Tibial nerve (tissue), 4 donors: ENCODE data around the gene FREY1. TPM values are rescaled to one million over a fixed set of nuclear protein-coding genes. Genes with fewer than 3 reads are reported as not detected.

ENCODE experiments used
- DNase-seq, 2 donors: peaks; one replicate each; pipeline ENCODE4 v3.0.0-alpha.2; 2019; ENCODE audit warnings: low spot score in 2 of 2
- H3K27ac ChIP-seq, 4 donors: fragments of 200-600 bp; sonication (generic) in 3 of 4; one replicate each; pipeline ENCODE4 v1.5.1; 2017 to 2019; ENCODE audit warnings: mild to moderate bottlenecking in 1 of 4
- H3K27me3 ChIP-seq, 2 donors: fragments of 200-600 bp; sonication (generic) in 1 of 2; one replicate each; pipeline versions ENCODE4 v1.5.1 to v1.6.0; 2017 to 2019
- H3K36me3 ChIP-seq, 3 donors: fragments of 200-600 bp; sonication (generic); one replicate each; pipeline ENCODE4 v1.5.1; 2018 to 2019
- H3K4me1 ChIP-seq, 4 donors: fragments of 200-600 bp; sonication (generic) in 3 of 4; one replicate each; pipeline ENCODE4 v1.5.1; 2017 to 2019
- H3K4me3 ChIP-seq, 4 donors: fragments of 200-600 bp; sonication (generic) in 3 of 4; one replicate each; pipeline ENCODE4 v1.5.1; 2017 to 2019; ENCODE audit warnings: mild to moderate bottlenecking in 1 of 4, moderate library complexity in 1 of 4
- H3K9me3 ChIP-seq, 4 donors: fragments of 200-600 bp; sonication (generic) in 3 of 4; one replicate each; pipeline ENCODE4 v1.5.1; 2017 to 2019
- EP300 ChIP-seq, 2 donors: sonication (generic); formaldehyde crosslinking; IDR thresholded peaks; one replicate each; pipeline ENCODE4 v1.6.1; 2017; ENCODE audit warnings: antibody characterized with exemption in 2 of 2, mild to moderate bottlenecking in 1 of 2
- POLR2A ChIP-seq, 2 donors: fragments of 450-650 bp; IDR thresholded peaks; one replicate each; pipeline ENCODE4 v1.6.1; 2017; ENCODE audit warnings: antibody characterized with exemption in 2 of 2, mild to moderate bottlenecking in 2 of 2, moderate library complexity in 2 of 2
- WGBS, 2 donors: methylation state at CpG; one replicate each; pipeline ENCODE4 v1.1.5; 2018; 5-methylcytosine and 5-hydroxymethylcytosine counted together
- total RNA-seq, 4 donors: library from RNA; depleted of rRNA; stranded (reverse); fragments of >200 nt; gene quantifications; one replicate each; pipeline ENCODE4 v1.1.0, GENCODE V29; 2016
- TF ChIP-seq, protein P1 (sequence below), 5 experiments: fragments of 200-600 bp in 3 of 5; fragments of 450-650 bp in 2 of 5; sonication (generic) in 3 of 5; IDR thresholded peaks; one replicate each; pipeline ENCODE4 v1.5.1; 2016 to 2019; ENCODE audit warnings: antibody characterized with exemption in 5 of 5, mild to moderate bottlenecking in 3 of 5, moderate library complexity in 2 of 5

Gene FREY1
- total RNA-seq, 4 donors from 2014 or later, result 1.0 to 7.2 TPM; not detected in 2

DNA sequence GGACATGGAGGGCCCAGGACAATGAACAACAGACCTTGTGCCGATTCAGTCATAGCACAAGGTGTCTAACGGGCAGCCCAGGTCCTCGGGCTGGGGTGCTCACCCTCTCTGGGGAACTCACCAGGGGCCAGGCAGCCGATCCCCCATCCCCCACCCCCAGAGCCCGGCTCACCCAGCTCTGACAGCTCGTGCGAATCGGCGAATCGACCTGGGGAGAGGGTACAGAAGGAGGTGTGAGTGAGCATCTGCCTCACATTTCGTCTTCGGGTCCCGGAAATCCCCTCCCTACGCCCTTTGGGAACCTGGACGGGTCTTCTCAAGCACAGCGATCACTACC, 10.2 kb upstream of the FREY1 start:
- TF ChIP-seq POLR2A (IDR thresholded peaks at IDR 0.05) (no peak), EP300 (IDR thresholded peaks at IDR 0.05) (no peak)
- TF ChIP-seq, protein P1, sequence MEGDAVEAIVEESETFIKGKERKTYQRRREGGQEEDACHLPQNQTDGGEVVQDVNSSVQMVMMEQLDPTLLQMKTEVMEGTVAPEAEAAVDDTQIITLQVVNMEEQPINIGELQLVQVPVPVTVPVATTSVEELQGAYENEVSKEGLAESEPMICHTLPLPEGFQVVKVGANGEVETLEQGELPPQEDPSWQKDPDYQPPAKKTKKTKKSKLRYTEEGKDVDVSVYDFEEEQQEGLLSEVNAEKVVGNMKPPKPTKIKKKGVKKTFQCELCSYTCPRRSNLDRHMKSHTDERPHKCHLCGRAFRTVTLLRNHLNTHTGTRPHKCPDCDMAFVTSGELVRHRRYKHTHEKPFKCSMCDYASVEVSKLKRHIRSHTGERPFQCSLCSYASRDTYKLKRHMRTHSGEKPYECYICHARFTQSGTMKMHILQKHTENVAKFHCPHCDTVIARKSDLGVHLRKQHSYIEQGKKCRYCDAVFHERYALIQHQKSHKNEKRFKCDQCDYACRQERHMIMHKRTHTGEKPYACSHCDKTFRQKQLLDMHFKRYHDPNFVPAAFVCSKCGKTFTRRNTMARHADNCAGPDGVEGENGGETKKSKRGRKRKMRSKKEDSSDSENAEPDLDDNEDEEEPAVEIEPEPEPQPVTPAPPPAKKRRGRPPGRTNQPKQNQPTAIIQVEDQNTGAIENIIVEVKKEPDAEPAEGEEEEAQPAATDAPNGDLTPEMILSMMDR (IDR thresholded peaks at IDR 0.05), result no peak
- Histone ChIP-seq H3K4me1 (peaks cover 0 to 35% (median 19%) of the 10 kb centered on the region in 4 donors), H3K27me3 (peaks cover 0 to 14% of the 10 kb centered on the region in 2 donors), H3K9me3 (no peaks in the 10 kb centered on the region), H3K4me3 (peak overlapping the region; percentile 63 to 89 (median 78)), H3K27ac (peak overlapping the region; percentile 84 to 94 (median 92)), H3K36me3 (peaks cover 0 to 38% (median 14%) of the 10 kb centered on the region in 3 donors)
- no peak for DNase-seq
- WGBS, 2 donors, result 8 to 71% methylated on average over 1 to 9 of the region's 16 CpGs

DNA sequence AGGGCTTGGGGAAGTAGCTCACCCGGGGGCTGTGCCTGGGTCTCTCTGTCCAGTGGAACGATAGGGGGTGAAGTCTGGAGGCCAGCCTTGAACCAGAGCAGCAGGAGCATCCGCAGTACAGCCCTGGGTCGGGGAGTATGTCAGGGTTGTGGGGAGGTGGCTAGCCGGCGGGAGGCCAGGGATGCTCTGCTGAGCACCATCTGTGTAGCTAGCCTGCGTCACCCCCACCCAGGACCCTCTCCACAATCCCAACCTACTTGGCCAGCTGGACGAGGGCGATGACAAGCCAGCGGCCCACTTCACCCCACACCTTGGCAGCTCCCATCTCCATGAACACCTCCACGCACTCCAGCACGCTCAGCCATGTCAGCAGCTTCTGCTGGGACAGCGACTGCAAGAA, 8.4 kb upstream of the FREY1 start:
- no peaks in the 10 kb centered on the region for H3K9me3 ChIP-seq
- DNase-seq, result no peak
- H3K27ac ChIP-seq, result no peak overlapping the region
- no peak overlapping the region for H3K4me3 ChIP-seq
- TF ChIP-seq, protein P1 (IDR thresholded peaks at IDR 0.05), result no peak
- TF ChIP-seq POLR2A (IDR thresholded peaks at IDR 0.05) (no peak), EP300 (IDR thresholded peaks at IDR 0.05) (no peak)
- 85 to 86% methylated on average over 12 to 13 of the region's 13 CpGs for WGBS, 2 donors
- H3K36me3 ChIP-seq, result peaks cover 0 to 56% (median 14%) of the 10 kb centered on the region in 3 donors
- no peaks in the 10 kb centered on the region for H3K27me3 ChIP-seq
- peaks cover 0 to 27% (median 13%) of the 10 kb centered on the region in 4 donors for H3K4me1 ChIP-seq

DNA sequence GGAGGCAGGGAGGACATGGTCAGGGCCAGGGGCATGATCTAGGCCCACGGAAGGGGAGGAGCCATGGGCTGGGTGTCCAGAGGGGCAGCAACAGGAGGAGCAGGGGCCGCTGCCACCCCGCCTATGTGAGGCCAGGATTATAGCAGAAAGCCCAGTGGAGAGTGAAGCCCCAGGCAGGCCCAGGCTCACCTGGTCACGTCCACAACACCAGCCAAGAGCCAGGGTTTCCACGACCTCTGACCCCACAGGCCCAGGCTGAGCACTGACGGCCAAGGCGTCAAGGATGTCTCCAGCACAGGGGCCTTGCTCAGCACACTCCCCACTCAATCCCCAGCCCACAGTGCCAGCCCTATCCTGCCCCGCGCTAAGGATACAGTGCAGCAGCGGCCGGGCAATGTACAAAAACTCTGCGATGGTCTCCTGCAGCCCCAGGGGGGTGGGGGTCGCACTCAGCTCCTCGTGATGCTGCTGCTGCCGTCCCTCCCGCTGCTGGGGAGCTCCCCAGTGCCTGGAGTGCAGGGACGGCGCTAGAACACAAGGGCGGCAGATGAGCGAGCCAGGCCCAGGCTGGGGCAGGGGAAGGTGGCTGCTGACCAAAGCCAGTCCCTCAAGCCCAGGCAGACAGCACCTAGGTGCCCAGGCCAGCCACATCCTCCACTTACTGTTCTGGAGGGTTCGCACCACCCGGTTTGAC, 7.0 kb upstream of the FREY1 start:
- TF ChIP-seq, protein P1 (IDR thresholded peaks at IDR 0.05), result no peak
- TF ChIP-seq POLR2A (IDR thresholded peaks at IDR 0.05) (no peak), EP300 (IDR thresholded peaks at IDR 0.05) (no peak)
- Histone ChIP-seq H3K36me3 (peaks cover 0 to 70% (median 17%) of the 10 kb centered on the region in 3 donors), H3K9me3 (no peaks in the 10 kb centered on the region), H3K4me1 (peaks cover 0 to 27% (median 12%) of the 10 kb centered on the region in 4 donors), H3K4me3 (no peak overlapping the region), H3K27me3 (no peaks in the 10 kb centered on the region), H3K27ac (no peak overlapping the region)
- no peak for DNase-seq
- WGBS, 2 donors, result 81 to 83% methylated on average over 11 to 20 of the region's 22 CpGs

DNA sequence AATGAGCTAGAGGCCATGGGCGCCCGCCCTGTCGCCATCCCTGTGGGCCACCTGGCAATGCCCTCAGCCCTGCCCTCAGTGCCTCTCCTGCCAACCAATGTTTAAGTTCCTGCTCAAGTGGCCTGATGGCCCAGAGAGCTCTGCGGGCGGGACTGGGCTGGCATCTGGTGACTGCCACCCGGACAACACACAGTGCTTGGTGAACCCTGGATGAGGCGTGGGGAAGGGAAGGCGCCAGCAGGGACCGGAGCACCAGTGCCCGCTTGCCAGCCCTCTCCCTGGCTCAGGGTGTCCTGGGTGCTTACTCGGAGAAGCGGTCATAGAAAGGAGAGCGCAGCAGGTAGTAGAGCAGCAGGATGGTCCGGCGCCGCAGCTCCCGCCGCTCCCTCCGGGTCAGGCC, 6.4 kb upstream of the FREY1 start:
- Histone ChIP-seq H3K27ac (no peak overlapping the region), H3K9me3 (no peaks in the 10 kb centered on the region), H3K4me3 (no peak overlapping the region), H3K27me3 (no peaks in the 10 kb centered on the region), H3K36me3 (peaks cover 0 to 73% (median 18%) of the 10 kb centered on the region in 3 donors), H3K4me1 (peaks cover 0 to 21% (median 11%) of the 10 kb centered on the region in 4 donors)
- no peak for DNase-seq
- 93 to 96% methylated on average over 19 of the region's 19 CpGs for WGBS, 2 donors
- TF ChIP-seq, protein P1 (IDR thresholded peaks at IDR 0.05), result no peak
- no peak for TF ChIP-seq POLR2A (IDR thresholded peaks at IDR 0.05)
- no peak for TF ChIP-seq EP300 (IDR thresholded peaks at IDR 0.05)

DNA sequence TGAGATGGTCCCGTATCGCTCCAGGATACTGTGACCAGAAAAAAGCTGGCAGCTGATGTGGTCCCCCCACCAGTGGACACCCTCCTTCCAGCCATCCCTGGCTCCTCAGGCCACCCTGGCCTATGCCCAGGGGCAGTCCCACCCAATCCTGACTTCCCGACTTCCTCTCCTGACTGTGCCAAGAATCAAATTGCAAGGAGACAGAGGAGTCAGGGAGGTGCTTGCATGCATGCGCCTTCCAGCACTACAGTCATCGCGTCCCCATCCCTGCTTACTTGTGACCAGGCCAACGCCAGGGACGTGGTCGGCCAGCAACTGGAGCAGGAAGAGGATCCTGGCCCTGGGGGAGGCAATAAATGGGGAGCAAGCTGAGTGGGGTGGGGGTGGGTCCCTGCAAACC, 3.6 kb upstream of the FREY1 start:
- DNase-seq, result no peak
- TF ChIP-seq EP300 (IDR thresholded peaks at IDR 0.05), result no peak
- no peak for TF ChIP-seq POLR2A (IDR thresholded peaks at IDR 0.05)
- TF ChIP-seq, protein P1 (IDR thresholded peaks at IDR 0.05), result no peak
- Histone ChIP-seq H3K36me3 (peaks cover 0 to 72% (median 18%) of the 10 kb centered on the region in 3 donors), H3K4me3 (no peak overlapping the region), H3K27ac (no peak overlapping the region), H3K9me3 (no peaks in the 10 kb centered on the region), H3K4me1 (peaks cover 0 to 16% (median 0%) of the 10 kb centered on the region in 4 donors), H3K27me3 (no peaks in the 10 kb centered on the region)
- WGBS, 2 donors, result 74 to 76% methylated on average over 9 of the region's 9 CpGs
